GM18868 (cell line): ENCODE data around the gene MRPL24.

Experiments
- ATAC-seq: cut with Tn5 transposase; IDR thresholded peaks from one replicate; pipeline ENCODE4 v1.9.1; 2021; ENCODE audit warnings: mild to moderate bottlenecking, moderate library complexity; ENCODE audit not compliant: unreplicated experiment

The MRPL24 gene

GRCh38 chr1:156692925-156693847 lies 47.7 kb downstream of the MRPL24 start:
- ATAC-seq = no peak

DNA sequence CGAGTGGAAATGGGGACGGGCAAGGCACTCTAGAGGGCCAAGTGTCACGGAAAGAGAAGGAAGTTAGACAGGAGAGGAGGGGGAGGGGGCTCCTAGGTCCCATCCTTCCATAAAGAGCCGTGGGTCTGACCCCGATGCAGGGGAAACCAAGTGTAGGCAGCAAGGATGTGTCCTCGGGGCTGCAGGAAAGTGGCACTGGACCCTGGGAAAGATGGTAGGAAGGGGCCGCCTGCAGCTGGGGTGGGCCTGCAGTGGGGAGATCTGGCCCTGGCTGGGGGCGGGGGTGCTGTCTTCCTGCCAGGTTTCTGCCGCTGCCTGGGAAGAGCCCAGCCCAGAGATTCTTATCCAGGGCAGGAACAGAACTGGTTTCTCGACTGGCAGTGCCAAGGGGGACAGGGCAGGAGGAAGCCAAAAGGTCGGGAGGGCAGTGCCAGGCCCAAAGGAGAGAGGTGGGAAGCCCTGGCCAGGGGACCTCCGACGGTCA lies 48.4 kb downstream of the MRPL24 start:
- ATAC-seq = no peak

DNA sequence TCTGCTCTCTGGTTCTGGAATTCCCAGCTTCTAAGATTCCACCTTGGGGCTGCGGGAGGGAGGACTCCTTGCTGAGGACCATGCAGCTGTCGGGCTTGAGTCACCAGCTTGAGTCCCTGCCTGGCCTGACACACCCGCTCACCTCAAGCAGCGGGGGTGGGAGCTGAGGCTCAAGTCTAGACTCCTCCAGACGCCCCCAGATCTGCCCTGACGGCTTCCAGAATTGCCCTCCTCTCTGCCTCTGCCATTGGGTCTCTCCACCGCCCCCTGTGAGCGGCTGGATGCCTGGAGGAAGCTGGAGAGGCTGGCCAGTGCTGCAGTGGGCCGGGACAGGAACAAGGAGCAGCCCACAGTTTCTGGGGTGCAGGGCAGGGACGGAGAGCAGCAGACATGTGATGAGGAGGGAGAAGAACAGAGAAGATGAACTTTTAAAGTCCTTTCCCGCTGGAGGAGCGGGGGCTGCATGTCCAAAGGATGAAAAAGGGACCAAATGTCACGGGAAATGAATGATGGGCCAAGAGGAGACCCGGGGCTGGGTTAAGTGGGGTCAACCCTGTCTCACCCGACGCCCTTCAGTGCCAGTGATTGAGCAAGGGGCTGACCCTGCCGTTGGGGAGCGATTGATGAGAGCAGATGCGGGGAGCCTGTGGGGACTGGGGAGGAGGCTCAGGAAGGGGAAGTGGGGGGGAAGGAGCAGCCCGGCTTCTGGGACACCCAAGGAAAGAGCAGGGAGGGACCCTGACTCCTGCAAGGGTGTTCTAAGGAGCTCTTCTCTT lies 49.0 kb downstream of the MRPL24 start:
- no peak for ATAC-seq

GRCh38 chr1:156691191-156691590 lies 49.7 kb downstream of the MRPL24 start:
- ATAC-seq = no peak

DNA sequence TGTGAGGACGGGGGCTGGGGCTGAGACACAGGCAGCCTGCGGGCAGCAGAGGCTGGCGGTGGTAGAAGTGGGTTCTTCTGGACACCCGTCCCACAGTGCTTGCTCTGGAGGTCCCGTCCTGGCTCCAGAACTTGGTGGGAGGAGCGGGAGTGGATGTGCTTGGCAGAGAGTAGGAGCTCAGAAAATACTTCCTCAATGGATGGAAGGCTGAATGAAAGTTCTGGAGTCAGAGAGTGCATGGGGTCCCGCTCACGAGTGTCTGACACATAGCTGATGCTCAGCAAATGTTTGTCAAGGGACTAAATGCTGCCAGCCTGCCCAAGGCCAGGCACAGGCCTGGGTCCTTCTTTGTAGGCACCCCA lies 50.2 kb downstream of the MRPL24 start:
- ATAC-seq = no peak

- ATAC-seq = no peak
These were observed 50.8 kb downstream of the MRPL24 start for GRCh38 chr1:156689953-156690674.

DNA sequence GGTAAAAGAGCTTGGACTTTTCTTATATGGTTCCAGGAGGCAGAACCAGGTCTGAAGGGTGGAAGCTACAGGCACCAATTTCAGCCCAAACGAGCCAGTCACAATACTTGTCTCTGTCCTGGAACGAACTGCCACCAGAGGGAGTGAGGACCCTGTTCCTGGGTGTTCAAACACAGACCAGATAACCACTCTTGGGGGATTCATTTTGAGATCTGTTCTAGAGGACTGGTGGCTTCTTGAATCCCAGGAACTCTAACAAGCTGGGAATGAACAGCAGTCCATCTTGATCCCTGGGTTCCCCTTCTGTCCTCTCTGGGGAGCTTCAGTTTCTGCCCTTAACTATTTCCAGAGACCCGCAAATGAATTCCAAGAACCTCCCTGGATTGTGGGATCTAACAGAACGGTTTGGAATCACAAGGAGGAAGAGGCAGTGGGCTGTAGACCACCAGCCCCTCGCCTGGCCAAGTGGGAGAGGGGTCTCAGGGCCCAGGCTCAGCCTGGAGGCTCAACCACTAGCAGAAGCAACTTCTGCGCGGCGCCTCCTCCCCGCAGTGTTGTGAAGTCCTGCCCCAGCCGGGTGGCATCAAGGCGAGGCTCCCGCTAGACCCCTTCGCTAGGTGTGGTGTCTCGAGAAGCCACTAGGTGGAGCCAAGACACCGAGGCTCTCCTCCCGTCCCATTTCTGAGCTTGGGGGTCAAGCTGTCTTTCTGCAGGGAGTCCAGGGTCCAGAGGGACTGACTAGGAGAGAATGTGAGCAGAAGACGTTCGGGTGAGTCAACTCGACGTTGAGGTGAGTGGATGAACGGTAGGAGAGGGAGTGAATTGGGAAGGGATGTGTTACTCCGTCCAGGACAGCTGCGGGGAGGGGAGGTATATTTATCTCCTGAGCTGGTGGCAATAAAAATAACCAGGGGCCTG lies 51.6 kb downstream of the MRPL24 start:
- peak; percentile 63 for ATAC-seq
